ENCODE data around the gene STX19. TPM values are rescaled to one million over a fixed set of nuclear protein-coding genes. Genes with fewer than 3 reads are reported as not detected.
A peak's percentile ranks its signal among the peaks of the same experiment; 100 is the strongest.

Gene STX19
- polyA plus RNA-seq, 3 donors, result not detected

GRCh38 chr3:94071713-94072284, 43.4 kb upstream of the STX19 start:
- H3K4me1 ChIP-seq (ENCODE audit: control insufficient read depth in 1 of 2, insufficient read depth in 2 of 2, low read length in 2 of 2), result no peaks in the 10 kb centered on the region
- no peaks in the 10 kb centered on the region for H3K27me3 ChIP-seq (ENCODE audit: control insufficient read depth in 2 of 2, insufficient read depth in 2 of 2, low read length in 2 of 2)
- H3K36me3 ChIP-seq (replicated peaks in 1 of 2; ENCODE audit: control insufficient read depth in 1 of 2, insufficient read depth in 2 of 2, low read length in 2 of 2), result peaks cover 10 to 59% of the 10 kb centered on the region in 2 donors
- WGBS (ENCODE audit: insufficient coverage), result 100% methylated on average over 1 of the region's 4 CpGs
- H3K9me3 ChIP-seq (replicated peaks in 1 of 2; ENCODE audit: control insufficient read depth in 1 of 2, insufficient read depth in 1 of 2, low read length in 2 of 2), result no peaks in the 10 kb centered on the region
- H3K36me3 Mint-ChIP-seq, result peaks cover 52 to 66% of the 10 kb centered on the region in 2 donors
- peaks cover 1 to 8% (median 3%) of the 10 kb centered on the region in 7 donors for H3K9me3 Mint-ChIP-seq
- no peak overlapping the region for H3K4me3 ChIP-seq (replicated peaks in 1 of 3; ENCODE audit: low read depth in 2 of 3, low read length in 3 of 3)
- no peak overlapping the region for H3K4me2 ChIP-seq (replicated peaks; ENCODE audit: extremely low read depth, low read length, poor library complexity, severe bottlenecking)
- peak overlapping the region in 1 of 7 donors; percentile 41 for H3K27ac Mint-ChIP-seq
- no peaks in the 10 kb centered on the region for H3K27me3 Mint-ChIP-seq (ENCODE audit: low read depth in 3 of 3)
- DNase-seq, result no peak
- H3K4me3 Mint-ChIP-seq, result no peak overlapping the region
- H3K9ac ChIP-seq (ENCODE audit: insufficient read depth, low read length, poor library complexity, severe bottlenecking), result no peak overlapping the region
- peaks cover 61% of the 10 kb centered on the region for H4K20me1 ChIP-seq (ENCODE audit: insufficient read depth, low read length)
- H3K79me2 ChIP-seq (ENCODE audit: insufficient read depth, low read length), result peaks cover 77% of the 10 kb centered on the region
- H3K27ac ChIP-seq (ENCODE audit: low read depth in 1 of 2, low read length in 2 of 2), result peak overlapping the region in 1 of 2 donors; percentile 32
- peaks cover 1% of the 10 kb centered on the region for H3K4me1 Mint-ChIP-seq
- intact Hi-C loops (cut with micrococcal nuclease), result no loop called here
- TF ChIP-seq CTCF (IDR thresholded peaks at IDR 0.05), result no peak
- no peak overlapping the region for H2AFZ ChIP-seq (ENCODE audit: insufficient read depth, low read depth, low read length, poor library complexity, severe bottlenecking)

- intact Hi-C loops (cut with micrococcal nuclease), result no loop called here
- peaks cover 0 to 8% (median 4%) of the 10 kb centered on the region in 7 donors for H3K9me3 Mint-ChIP-seq
- Histone ChIP-seq H3K4me2 (replicated peaks; ENCODE audit: extremely low read depth, low read length, poor library complexity, severe bottlenecking) (no peak overlapping the region), H3K4me3 (replicated peaks in 1 of 3; ENCODE audit: low read depth in 2 of 3, low read length in 3 of 3) (no peak overlapping the region), H3K4me1 (ENCODE audit: control insufficient read depth in 1 of 2, insufficient read depth in 2 of 2, low read length in 2 of 2) (peaks cover 3 to 9% of the 10 kb centered on the region in 2 donors), H4K20me1 (ENCODE audit: insufficient read depth, low read length) (peaks cover 54% of the 10 kb centered on the region), H3K9me3 (replicated peaks in 1 of 2; ENCODE audit: control insufficient read depth in 1 of 2, insufficient read depth in 1 of 2, low read length in 2 of 2) (no peaks in the 10 kb centered on the region), H3K36me3 (replicated peaks in 1 of 2; ENCODE audit: control insufficient read depth in 1 of 2, insufficient read depth in 2 of 2, low read length in 2 of 2) (peaks cover 7 to 49% of the 10 kb centered on the region in 2 donors), H3K27ac (ENCODE audit: low read depth in 1 of 2, low read length in 2 of 2) (no peak overlapping the region), H2AFZ (ENCODE audit: insufficient read depth, low read depth, low read length, poor library complexity, severe bottlenecking) (no peak overlapping the region), H3K27me3 (ENCODE audit: control insufficient read depth in 2 of 2, insufficient read depth in 2 of 2, low read length in 2 of 2) (no peaks in the 10 kb centered on the region), H3K9ac (ENCODE audit: insufficient read depth, low read length, poor library complexity, severe bottlenecking) (no peak overlapping the region), H3K79me2 (ENCODE audit: insufficient read depth, low read length) (peaks cover 80% of the 10 kb centered on the region)
- DNase-seq, result no peak
- WGBS (ENCODE audit: insufficient coverage), result 100% methylated on average over 5 of the region's 6 CpGs
- no peaks in the 10 kb centered on the region for H3K27me3 Mint-ChIP-seq (ENCODE audit: low read depth in 3 of 3)
- H3K36me3 Mint-ChIP-seq, result peaks cover 48 to 60% of the 10 kb centered on the region in 2 donors
- H3K4me1 Mint-ChIP-seq, result peaks cover 11% of the 10 kb centered on the region
- H3K27ac Mint-ChIP-seq, result peak overlapping the region in 1 of 7 donors; percentile 2
- no peak overlapping the region for H3K4me3 Mint-ChIP-seq
- TF ChIP-seq CTCF (IDR thresholded peaks at IDR 0.05), result no peak
Measured at GRCh38 chr3:94070341-94070911, 42.0 kb upstream of the STX19 start.

All from CD14-positive monocyte (primary cell).